ENCODE data around the gene TIE1.

The TIE1 gene

DNA sequence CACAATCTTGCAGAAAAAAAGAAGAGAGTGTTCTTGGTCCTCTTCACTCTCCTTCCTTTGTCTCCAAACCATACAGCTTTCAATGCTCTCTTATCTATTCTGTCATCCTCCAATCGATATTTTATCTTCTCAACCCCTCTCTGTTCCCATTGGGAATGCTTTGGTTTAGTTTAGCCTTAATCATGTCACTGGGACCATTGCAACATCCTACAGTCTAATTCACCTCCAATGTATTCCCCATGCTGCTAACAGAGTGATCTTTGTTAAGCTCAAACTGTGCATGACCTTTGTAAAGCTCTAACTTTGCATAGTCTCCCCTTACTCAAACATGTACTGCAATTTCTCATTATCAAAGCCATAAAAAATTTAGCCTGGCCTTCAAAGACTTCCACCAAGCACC, 39.8 kb downstream of the TIE1 start:
- DNase-seq = no peak

DNA sequence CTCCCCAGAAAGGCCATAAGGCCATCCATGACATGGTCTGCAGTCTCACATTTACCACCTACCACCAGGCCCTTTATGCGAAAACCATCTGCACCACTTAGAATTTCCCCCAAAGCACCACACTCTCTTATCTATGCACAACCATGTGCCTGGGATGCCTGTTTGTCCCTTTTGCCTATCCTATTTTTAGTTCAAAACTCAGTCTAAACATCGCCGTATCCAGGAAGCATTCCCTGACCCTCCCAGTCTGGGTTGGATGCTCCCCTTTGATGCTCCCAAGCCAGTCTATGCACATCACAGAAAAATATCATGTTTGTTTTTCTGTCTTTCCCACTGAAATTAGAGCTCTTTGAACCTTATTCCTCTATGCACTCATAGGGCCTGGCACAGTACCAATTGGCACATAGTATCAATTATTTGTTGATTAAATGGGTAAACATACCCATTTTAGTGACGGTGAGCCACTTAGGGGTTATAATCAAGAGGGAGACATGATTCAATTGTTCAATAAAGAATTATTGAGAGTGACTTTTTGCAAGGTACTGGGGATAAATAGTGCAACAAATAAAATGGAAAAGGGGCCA, 43.6 kb downstream of the TIE1 start:
- no peak for DNase-seq

DNA sequence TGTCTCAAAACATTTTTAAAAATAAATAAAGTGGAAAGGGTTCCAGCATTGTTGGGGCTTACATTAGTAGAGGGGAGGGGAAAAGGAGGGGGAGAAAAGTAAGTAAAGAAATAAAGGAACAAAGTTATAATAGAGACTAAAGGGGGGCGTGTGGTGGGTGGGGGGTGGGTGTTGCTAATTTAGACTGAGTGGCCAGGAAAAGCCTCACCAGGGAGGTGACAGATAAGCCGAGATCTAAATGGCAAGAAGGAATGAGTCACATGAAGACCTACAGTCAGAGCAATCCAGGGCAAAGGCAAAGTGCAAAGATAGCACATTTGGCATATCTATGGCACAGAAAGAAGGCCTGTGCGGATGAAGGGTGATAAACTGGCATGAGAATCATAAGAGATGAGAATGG, 44.3 kb downstream of the TIE1 start:
- no peak for DNase-seq

DNA sequence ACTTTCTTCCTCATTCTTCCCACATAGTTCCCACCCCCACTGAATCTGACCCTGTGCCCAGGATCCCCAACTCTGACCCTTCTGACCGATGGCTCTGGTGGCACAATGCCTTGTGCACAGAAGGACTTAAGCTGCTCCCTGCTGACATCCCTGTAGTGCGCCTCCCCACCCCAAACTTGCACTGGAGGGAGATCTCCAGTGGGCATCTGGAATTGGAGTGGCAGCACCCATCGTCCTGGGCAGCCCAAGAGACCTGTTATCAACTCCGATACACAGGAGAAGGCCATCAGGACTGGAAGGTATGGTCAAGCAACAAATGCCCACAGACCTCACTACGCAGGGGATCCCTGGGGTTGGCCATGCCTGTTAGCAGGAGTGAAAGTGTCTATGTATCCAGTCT, 45.9 kb downstream of the TIE1 start:
- DNase-seq = no peak

DNA sequence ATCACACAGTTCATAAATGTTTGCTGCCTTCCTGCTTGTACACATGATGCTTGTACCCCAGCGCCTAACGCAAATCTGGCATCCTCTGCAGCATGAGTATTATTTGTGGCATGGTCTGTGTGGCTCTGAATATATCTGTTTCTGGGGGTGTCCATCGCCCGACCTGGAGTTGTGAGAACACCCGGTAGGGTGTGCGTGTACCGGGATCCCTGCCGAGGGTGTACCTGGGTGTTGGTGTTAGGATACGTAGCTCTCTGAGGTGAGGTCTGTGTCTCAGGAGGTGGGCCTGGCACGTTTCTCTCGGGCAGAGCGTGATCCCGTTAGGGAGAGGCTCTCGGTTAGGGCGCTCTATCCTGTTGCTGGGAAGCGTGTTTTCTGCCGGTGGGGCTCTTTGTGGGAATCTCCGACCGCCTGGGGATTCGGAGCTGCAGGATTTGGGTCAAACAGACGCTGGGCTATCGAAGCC, 47.6 kb downstream of the TIE1 start:
- DNase-seq = no peak

DNA sequence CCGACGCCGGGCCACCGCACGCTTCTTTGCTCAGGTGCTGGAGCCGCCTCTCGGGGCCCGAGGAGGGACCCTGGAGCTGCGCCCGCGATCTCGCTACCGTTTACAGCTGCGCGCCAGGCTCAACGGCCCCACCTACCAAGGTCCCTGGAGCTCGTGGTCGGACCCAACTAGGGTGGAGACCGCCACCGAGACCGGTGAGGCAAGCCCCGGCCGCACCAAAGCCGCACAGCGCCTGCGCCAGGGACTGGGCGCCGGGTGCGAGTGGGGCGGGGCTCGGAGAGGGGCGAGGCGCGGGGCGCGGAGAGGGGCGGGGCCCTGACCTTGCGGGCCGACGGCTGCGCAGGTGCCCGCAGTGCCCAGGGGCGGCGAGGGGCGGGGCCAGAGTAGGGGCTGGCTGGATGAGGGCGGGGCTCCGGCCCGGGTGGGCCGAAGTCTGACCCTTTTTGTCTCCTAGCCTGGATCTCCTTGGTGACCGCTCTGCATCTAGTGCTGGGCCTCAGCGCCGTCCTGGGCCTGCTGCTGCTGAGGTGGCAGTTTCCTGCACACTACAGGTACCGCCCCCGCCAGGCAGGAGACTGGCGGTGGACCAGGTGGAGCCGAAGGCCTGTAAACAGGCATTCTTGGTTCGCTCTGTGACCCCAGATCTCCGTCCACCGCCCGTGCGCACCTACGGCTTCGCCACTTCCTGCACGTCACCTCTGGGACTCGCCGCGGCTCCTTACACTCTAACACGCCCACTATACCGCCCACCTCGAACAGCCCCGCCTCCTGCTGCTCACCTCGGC, 48.2 kb downstream of the TIE1 start:
- peak; percentile 84 to 91 for DNase-seq

DNA sequence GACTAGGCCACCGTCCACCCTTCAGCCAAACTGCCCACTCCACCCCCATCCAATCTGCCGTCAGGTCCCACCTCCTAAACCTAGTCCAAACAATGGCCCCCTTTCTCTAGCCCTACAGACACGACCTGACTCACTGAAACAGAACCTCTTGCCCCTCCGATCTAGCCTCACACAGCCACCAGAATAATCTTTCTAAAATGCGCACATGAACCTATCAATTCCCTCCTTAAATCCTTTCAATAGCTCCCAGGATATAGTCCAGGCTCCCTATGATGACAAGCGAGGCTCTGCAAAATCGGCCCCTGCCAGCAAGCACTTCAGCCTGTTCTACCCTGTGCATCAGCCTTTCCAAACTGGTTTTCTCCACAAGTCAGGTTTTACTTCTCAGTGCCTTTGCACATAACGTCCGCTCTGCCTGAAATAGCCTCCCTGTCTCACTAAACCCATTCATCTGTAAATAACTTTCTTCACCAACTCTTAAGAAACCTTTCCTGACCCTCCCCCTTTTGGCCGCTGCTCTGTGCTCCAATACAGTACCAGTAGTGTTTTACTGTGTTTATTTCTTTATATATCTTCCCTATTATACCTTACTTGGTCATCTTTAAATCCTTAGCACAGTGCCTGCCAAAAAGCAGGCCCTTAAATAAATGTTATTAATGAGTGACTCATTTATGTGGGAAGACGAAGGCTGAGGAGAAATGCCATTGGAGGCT, 49.0 kb downstream of the TIE1 start:
- no peak for DNase-seq

DNA sequence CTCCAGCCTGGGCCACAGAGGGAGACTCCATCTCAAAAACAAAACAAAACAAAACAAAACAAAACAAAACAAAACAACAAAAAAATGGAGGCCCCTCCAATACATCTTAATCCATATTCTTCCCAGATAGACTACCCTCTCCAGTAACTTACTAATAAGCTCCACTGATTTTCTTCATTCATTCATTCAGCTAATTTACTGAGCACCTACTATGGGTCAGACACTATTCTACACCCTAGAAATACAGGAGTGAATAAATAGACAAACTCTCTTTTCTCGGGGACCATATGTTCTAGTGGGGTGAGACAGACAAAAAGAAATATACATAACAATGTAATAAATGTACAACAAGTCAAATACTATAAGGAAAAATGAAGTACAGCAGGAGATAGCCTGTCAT, 50.2 kb downstream of the TIE1 start:
- no peak for DNase-seq

DNA sequence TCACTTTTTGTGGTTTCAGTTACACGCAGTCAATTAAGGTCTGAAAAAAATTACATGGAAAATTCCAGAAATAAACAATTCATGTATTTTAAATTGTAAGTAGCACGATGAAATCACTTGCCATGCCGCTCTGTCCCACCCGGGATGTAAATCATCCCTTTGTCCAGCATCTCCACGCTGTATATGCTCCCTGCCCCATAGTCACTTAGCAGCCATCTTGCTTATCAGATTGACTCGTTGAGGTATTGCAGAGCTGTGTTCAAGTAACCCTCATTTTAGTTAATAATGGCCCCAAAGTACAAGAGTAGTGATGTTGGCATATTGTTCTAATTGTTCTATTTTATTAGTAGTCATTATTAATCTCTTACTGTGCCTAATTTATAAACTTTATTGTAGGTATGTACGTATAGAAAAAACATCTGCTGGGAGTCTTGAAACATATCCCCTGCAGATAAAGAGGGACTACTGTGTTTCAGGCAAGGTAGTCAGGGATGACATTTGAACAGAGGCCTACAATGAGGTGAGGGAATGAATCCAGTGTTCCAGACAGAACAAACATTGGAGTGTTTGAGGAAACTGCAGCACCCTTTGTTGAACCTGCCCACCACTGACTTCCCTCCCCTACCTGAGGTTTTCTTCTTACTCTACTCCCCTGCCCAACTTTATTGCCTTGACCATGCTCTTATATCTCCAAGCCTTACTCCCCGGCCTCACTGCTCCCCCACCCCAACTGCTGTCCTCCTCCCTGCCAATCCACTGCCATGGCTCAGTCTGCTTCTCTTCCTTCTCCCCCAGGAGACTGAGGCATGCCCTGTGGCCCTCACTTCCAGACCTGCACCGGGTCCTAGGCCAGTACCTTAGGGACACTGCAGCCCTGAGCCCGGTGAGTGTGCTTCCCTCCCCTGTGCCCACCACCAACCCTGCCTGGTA, 50.9 kb downstream of the TIE1 start:
- no peak for DNase-seq

DNA sequence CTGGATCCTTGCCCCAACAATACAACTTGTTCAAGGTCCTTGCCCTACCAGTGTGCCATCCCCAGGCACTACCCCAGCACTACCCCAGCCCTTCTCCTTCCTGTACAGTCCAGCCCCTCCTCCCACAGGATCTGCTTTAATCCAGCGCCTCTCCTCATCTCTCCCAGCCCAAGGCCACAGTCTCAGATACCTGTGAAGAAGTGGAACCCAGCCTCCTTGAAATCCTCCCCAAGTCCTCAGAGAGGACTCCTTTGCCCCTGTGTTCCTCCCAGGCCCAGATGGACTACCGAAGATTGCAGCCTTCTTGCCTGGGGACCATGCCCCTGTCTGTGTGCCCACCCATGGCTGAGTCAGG, 51.5 kb downstream of the TIE1 start:
- no peak for DNase-seq

DNA sequence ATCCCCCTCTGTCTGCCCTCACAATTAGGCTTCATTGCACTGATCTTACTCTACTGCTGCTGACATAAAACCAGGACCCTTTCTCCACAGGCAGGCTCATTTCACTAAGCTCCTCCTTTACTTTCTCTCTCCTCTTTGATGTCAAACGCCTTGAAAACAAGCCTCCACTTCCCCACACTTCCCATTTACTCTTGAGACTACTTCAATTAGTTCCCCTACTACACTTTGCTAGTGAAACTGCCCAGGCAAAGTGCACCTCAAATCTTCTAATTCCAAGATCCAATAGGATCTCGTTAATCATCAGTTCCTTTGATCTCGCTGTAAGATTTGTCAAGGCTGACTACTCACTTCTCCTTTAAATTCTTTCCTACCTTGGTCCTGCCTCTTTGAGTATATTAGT, 52.1 kb downstream of the TIE1 start:
- no peak for DNase-seq

DNA sequence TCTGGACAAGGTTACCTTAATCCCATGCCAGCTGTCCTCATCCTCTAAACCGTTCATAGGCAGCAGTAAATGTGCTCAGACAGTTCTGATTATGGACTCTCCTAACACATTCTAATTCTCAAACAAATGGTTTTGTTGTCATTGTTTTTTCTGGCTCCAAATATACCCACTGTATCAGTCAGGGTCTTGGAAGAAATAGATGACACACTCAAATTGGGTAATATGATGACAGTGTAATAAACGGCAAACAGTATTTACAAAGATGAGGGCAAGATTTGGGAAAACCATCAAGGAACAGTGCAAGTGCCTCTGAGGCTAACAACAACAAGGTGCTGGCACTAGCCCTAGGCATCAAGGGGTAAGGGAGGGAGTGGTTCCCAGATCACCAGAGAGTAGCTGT, 53.7 kb downstream of the TIE1 start:
- DNase-seq = no peak

DNA sequence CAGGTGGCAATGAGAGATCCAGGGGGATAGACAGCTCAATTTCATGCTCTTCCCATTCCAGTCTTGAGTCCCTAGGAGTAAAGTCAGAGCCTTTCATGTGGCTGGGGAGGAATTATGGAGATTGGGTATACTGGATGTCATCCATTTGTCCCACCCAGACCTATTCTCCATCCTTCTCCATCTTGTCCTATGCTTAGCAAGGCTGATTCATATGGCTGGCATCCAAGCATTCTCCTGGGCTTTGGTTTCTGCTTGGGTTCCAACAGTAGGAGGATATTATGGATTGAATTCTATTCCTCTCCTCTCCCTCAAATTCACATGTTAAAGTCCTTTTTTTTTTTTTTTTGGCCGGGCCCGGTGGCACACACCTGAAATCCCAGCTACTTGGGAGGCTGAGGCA, 54.2 kb downstream of the TIE1 start:
- DNase-seq = no peak

DNA sequence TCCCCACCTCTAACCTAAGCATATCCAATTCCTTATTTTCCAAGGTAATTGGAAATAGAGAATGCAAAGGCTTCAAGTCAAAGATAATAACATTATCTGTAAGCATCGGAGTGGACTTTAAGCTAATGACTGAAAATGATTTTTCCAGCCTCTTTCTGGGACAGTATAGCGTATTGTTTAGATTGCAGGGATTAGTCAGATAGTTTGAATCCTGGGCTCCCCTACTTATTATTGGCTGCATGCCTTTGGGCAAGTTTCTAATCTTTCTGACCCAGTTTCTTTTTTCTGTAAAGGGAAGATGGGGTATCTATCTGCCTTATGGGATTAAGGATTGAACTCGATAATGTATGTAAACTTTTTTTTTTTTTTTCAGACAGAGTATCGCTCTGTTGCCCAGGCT, 56.5 kb downstream of the TIE1 start:
- DNase-seq = no peak

DNA sequence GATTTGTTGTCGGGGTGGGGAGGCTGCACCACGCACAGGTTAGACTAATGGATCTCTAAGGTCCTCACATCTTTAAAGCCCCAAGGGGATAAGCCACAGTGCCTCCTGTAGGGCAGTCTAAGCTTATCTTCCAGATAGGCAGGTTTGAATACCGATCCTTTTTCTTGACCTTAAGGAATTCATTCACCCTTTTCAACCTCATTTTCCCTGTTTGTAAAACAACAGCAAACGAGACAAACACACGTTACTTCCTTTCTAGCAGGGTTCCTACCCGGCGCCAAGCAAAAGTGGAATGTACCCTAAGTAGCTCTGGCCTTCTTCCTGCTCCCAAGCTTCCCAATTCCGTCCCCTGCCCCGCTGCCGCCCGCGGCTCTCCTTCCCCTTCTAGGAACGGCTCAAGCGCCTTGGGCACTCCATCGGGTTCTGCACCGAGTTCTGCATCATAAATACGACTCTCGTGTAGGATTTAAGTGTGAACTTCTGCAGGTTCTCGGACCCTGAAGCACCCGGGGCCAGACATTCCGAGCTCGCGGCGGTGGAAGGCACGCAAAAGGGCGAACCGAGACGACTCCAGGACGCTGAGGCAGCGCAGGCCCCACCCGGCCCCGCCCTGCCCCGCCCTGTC, 57.5 kb downstream of the TIE1 start:
- peak in 1 of 2 donors; percentile 22 for DNase-seq

DNA sequence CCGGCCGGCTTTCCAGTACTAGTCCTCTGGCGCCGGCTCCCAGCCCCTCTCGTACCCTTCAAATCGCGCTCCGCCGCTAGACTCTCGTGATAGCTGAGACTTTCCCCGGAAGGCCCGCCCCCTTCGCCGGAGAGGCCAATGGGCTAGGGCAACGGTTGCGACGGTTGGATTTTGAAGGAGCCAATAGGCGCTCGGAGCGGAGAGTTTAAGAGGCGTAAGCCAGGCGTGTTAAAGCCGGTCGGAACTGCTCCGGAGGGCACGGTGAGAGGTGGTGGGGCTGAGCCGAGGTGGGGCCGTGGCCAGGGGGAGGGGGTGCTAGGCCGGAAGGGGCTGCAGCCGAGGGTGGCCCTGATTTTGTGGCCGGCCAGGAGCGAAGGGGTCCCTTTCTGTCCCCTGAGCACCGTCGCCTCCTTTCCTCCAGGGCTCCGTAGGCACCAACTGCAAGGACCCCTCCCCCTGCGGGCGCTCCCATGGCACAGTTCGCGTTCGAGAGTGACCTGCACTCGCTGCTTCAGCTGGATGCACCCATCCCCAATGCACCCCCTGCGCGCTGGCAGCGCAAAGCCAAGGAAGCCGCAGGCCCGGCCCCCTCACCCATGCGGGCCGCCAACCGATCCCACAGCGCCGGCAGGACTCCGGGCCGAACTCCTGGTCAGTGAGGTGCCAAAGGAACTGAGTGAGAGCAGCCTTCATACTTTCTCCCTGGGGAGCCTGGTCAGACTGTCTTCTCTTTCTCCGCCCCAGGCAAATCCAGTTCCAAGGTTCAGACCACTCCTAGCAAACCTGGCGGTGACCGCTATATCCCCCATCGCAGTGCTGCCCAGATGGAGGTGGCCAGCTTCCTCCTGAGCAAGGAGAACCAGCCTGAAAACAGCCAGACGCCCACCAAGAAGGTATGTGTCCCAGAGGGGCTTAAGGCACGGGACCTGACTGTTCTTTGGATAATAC, 58.2 kb downstream of the TIE1 start, which contains the start of gene CDC20:
CDC20 (plus strand) TSS at position 236 of the 948 bp plus-strand sequence; CDS start at position 471, 235 bp downstream.
- DNase-seq = peak; percentile 95 to 97

DNA sequence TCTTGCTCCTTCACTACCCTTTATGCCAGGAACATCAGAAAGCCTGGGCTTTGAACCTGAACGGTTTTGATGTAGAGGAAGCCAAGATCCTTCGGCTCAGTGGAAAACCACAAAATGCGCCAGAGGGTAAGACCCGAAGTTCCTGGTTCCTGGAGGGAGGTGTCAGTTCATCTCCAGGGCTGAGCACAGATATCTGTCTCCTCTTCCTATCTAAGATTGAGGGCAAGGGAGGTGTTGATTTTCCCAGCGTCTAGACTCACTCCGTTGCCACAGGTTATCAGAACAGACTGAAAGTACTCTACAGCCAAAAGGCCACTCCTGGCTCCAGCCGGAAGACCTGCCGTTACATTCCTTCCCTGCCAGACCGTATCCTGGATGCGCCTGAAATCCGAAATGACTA, 58.9 kb downstream of the TIE1 start:
- no peak for DNase-seq

DNA sequence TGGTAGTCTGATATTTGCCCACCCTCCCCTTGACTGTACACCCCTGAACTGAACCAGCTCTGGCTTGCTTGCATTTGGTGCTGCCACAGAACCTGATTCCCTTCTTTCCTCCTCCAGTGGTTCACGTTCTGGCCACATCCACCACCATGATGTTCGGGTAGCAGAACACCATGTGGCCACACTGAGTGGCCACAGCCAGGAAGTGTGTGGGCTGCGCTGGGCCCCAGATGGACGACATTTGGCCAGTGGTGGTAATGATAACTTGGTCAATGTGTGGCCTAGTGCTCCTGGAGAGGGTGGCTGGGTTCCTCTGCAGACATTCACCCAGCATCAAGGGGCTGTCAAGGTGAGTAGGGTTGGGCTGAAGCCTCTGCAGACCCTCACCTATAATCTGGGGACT, 59.8 kb downstream of the TIE1 start:
- DNase-seq = no peak

DNA sequence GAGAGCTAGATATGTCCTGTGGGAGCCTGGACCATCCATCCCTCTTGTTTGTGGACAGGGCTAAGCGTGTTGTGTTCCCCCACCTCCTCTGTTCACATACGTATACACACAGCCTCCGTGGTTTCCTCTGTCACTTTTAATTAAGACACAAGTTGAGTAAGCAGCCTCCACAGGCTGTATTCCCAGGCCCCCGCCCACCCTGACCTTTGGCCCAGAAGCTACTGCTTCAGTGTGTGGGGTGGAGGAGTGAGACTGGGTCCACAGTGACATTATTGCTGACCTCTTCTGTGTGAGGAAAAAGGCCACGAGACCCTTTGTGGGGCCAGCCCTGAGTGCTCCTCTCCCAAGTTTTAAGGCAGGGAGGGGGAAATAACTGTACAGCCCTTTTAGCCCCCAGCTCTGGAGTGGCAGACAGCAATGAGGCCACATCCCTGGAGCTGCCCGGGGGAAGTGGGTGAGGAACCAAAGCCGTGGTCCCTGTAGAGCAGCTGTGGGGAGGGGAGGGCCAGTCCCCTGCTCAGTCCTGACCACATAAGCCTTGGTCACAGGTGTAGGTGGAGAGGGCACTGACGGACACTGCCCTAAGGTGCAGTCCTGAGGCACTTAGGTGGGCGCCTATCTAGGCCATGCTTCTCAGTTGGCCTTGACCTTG, 62.6 kb downstream of the TIE1 start:
- no peak for DNase-seq

DNA sequence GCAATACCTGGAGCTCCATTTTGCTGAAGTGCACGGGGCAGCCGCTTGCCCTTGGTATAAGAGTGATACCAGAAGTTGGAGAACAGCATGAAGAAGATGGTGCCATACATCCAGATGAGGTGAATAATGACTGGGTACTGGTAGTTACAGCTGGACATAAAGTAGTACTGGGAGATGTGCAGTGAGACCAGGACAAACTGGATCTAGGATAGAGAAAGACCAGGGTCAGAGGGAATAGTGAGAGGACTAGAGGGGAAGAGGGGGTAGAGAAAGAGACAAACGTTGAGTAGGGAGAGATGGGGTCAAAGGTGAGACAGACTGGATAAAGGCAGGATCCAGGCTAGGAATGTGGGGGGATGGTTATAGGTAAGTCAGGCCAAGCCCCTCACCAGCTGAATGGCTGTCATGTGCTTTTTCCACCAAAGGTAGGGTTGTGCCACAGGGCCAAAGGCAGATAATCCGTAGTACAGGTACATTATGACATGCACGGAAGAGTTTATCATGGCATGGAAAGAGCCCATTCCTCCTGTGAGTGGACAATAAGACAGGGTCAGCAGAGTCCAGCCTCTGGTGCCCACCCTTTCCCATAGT, 63.2 kb downstream of the TIE1 start:
- no peak for DNase-seq

Measured in CD4-positive, alpha-beta T cell treated with Interleukin-4 for 1 hour (primary cell).